Measurements from ENCODE around the gene CTAGE1.

DNA sequence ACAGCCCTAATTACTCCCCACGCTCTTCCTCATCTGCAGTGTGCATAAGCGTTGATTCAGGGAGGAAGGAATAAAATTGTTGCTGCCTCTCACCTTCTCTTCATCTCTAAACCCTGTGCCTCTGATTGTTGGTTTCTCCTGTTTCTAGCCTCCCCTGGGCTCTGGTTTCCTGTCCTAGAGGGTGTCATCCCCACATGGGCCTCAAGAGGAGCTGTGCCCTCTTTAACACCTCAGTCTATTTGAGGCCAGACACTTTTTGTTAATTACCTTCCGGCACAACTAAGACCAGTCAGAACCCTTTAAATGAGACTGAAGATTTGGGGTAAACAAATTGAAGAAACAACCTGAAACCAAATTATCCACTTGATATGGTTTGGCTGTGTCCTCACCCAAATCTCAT, 9.7 kb downstream of the CTAGE1 start:
- TF ChIP-seq, protein P1, sequence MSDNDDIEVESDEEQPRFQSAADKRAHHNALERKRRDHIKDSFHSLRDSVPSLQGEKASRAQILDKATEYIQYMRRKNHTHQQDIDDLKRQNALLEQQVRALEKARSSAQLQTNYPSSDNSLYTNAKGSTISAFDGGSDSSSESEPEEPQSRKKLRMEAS (IDR thresholded peaks at IDR 0.05), result no peak
- no peak for TF ChIP-seq FOXM1 (IDR thresholded peaks at IDR 0.05; ENCODE audit: borderline replicate concordance, low read depth)
- TF ChIP-seq EP300 (IDR thresholded peaks at IDR 0.05; ENCODE audit: borderline replicate concordance), result no peak
- no peak for TF ChIP-seq RAD21 (IDR thresholded peaks at IDR 0.05; ENCODE audit: low read depth)
- no peak for TF ChIP-seq TAF1 (IDR thresholded peaks at IDR 0.05; ENCODE audit: low read depth)
- TF ChIP-seq, protein P2, sequence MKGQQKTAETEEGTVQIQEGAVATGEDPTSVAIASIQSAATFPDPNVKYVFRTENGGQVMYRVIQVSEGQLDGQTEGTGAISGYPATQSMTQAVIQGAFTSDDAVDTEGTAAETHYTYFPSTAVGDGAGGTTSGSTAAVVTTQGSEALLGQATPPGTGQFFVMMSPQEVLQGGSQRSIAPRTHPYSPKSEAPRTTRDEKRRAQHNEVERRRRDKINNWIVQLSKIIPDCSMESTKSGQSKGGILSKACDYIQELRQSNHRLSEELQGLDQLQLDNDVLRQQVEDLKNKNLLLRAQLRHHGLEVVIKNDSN (IDR thresholded peaks at IDR 0.05), result no peak
- TF ChIP-seq, protein P3, sequence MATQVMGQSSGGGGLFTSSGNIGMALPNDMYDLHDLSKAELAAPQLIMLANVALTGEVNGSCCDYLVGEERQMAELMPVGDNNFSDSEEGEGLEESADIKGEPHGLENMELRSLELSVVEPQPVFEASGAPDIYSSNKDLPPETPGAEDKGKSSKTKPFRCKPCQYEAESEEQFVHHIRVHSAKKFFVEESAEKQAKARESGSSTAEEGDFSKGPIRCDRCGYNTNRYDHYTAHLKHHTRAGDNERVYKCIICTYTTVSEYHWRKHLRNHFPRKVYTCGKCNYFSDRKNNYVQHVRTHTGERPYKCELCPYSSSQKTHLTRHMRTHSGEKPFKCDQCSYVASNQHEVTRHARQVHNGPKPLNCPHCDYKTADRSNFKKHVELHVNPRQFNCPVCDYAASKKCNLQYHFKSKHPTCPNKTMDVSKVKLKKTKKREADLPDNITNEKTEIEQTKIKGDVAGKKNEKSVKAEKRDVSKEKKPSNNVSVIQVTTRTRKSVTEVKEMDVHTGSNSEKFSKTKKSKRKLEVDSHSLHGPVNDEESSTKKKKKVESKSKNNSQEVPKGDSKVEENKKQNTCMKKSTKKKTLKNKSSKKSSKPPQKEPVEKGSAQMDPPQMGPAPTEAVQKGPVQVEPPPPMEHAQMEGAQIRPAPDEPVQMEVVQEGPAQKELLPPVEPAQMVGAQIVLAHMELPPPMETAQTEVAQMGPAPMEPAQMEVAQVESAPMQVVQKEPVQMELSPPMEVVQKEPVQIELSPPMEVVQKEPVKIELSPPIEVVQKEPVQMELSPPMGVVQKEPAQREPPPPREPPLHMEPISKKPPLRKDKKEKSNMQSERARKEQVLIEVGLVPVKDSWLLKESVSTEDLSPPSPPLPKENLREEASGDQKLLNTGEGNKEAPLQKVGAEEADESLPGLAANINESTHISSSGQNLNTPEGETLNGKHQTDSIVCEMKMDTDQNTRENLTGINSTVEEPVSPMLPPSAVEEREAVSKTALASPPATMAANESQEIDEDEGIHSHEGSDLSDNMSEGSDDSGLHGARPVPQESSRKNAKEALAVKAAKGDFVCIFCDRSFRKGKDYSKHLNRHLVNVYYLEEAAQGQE (IDR thresholded peaks at IDR 0.05; ENCODE audit: low read depth), result no peak
- no peak for TF ChIP-seq YY1 (IDR thresholded peaks at IDR 0.05; ENCODE audit: low read depth)
- TF ChIP-seq ZBTB7A (IDR thresholded peaks at IDR 0.05; ENCODE audit: low read depth), result no peak

Data from Ishikawa (cell line).